ENCODE measurements around the gene IL17RA.

DNA sequence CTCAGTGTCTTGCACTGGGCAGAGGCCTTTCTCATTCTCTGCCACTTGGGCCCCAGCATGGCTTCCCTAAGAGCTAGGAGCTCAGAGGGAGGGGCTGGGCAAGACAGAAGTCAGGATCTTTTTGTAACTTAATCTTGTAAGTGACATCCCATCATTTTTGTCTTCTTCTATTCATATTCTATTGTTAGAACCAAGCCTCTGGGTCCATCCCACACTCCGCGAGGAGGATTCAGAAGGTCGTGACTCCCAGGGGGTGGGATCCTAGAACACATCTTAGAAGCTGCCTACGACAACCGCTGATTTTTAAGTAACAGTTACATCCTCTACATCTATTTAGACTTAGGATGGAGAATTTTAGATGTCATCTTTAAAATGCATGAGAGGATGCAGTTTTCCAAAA, 1.5 kb upstream of the IL17RA start:
- no peak for TF ChIP-seq TAF1 (IDR thresholded peaks at IDR 0.05; ENCODE audit: borderline replicate concordance, insufficient read depth, low read length)
- no peak for TF ChIP-seq SIN3A (IDR thresholded peaks at IDR 0.05; ENCODE audit: borderline replicate concordance, insufficient read depth, low read length)
